ENCODE results near the gene MYBL2.

DNA sequence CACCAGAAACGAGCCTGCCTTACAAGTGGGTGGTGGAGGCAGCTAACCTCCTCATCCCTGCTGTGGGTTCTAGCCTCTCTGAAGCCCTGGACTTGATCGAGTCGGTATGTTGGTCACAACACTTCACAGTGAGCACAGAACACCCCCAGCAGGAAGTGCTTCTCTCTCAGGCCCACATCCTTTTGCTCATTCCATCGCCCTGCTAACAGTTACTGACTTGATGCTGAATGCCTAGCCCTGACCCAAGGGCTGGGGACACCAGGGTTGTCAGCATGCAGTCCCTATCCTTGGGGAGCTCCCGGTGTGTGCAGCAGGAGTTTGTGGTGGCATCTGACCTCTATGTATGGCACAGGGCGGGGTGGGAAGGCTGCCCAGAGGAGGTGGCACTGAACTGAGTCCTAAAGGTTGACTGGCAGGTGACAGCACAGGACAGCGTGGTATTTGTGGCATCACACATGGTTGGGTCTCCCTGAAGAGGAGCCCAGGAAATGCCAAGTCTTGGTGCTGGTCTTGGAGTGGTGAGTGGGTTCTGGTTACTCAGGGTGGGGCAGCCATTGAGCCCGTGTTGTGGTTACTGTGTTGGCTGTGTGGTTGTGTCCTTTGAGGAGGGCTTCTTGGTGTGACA, 33.1 kb downstream of the MYBL2 start:
- TF ChIP-seq, protein P1, sequence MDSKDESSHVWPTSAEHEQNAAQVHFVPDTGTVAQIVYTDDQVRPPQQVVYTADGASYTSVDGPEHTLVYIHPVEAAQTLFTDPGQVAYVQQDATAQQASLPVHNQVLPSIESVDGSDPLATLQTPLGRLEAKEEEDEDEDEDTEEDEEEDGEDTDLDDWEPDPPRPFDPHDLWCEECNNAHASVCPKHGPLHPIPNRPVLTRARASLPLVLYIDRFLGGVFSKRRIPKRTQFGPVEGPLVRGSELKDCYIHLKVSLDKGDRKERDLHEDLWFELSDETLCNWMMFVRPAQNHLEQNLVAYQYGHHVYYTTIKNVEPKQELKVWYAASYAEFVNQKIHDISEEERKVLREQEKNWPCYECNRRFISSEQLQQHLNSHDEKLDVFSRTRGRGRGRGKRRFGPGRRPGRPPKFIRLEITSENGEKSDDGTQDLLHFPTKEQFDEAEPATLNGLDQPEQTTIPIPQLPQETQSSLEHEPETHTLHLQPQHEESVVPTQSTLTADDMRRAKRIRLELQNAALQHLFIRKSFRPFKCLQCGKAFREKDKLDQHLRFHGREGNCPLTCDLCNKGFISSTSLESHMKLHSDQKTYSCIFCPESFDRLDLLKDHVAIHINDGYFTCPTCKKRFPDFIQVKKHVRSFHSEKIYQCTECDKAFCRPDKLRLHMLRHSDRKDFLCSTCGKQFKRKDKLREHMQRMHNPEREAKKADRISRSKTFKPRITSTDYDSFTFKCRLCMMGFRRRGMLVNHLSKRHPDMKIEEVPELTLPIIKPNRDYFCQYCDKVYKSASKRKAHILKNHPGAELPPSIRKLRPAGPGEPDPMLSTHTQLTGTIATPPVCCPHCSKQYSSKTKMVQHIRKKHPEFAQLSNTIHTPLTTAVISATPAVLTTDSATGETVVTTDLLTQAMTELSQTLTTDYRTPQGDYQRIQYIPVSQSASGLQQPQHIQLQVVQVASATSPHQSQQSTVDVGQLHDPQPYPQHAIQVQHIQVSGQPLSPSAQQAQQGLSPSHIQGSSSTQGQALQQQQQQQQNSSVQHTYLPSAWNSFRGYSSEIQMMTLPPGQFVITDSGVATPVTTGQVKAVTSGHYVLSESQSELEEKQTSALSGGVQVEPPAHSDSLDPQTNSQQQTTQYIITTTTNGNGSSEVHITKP (tag by site-specific recombination; IDR thresholded peaks at IDR 0.05) = no peak
- TF ChIP-seq CTCF (tag by site-specific recombination; IDR thresholded peaks at IDR 0.05) = no peak
- no peak for TF ChIP-seq ZNF776 (tag by site-specific recombination; IDR thresholded peaks at IDR 0.05; ENCODE audit: borderline replicate concordance)
- no peak for TF ChIP-seq ZNF121 (tag by site-specific recombination; IDR thresholded peaks at IDR 0.05)
